Naive thymus-derived CD4-positive, alpha-beta T cell (primary cell): ENCODE measurements around the gene MEGF11. TPM values are rescaled to one million over a fixed set of nuclear protein-coding genes. Genes with fewer than 3 reads are reported as not detected.

Source experiments
- ATAC-seq: fragments of 150-1000 bp; cut with Tn5 transposase; 2 replicates; pipeline ENCODE4 v1.10.0; 2021; ENCODE audit warnings: mild to moderate bottlenecking, moderate library complexity
- CTCF ChIA-PET: fragments of 350-600 bp; sonication (Branson Sonifier 250); formaldehyde crosslinking; loops from one replicate; lab custom pipeline; 2021; ENCODE audit warnings: antibody characterized with exemption; lab: Charles Lee
- POLR2A ChIA-PET: fragments of 350-600 bp; sonication (Branson Sonifier 250); formaldehyde crosslinking; loops from one replicate; lab custom pipeline; 2021; ENCODE audit warnings: antibody characterized with exemption, inconsistent platforms; lab: Charles Lee
- DNase-seq, 9 donors: peaks; one replicate each; pipeline versions ENCODE4 v3.0.0 to v3.0.0-alpha.2; 2020 to 2022; ENCODE audit warnings: mixed read lengths in 1 of 9
- H3K27ac ChIP-seq: one replicate; pipeline ENCODE4 v1.7.0; 2013; ENCODE audit warnings: mild to moderate bottlenecking, low read depth, low read length, moderate library complexity
- H3K27me3 ChIP-seq, 2 donors: one replicate each; pipeline ENCODE4 v1.7.0; 2013; ENCODE audit warnings: low read length in 2 of 2, mild to moderate bottlenecking in 2 of 2, moderate library complexity in 2 of 2; ENCODE audit not compliant: control insufficient read depth in 2 of 2, insufficient read depth in 2 of 2
- H3K36me3 ChIP-seq, 3 experiments: 1 replicate in 2 of 3; 2 replicates in 1 of 3; pipeline ENCODE4 v1.7.0; 2013; ENCODE audit warnings: low read length in 3 of 3, mild to moderate bottlenecking in 3 of 3, moderate library complexity in 1 of 3; ENCODE audit not compliant: insufficient read depth in 3 of 3, control insufficient read depth in 2 of 3
- H3K4me1 ChIP-seq, 2 donors: one replicate each; pipeline ENCODE4 v1.7.0; 2013; ENCODE audit warnings: low read length in 2 of 2, mild to moderate bottlenecking in 2 of 2, moderate library complexity in 1 of 2; ENCODE audit not compliant: control insufficient read depth in 2 of 2, insufficient read depth in 2 of 2
- H3K4me3 ChIP-seq: 2 replicates; pipeline ENCODE4 v1.7.0; 2013; ENCODE audit warnings: mild to moderate bottlenecking, low read length
- H3K9me3 ChIP-seq, 3 experiments: 1 replicate in 2 of 3; 2 replicates in 1 of 3; pipeline ENCODE4 v1.7.0; 2013; ENCODE audit warnings: low read length in 3 of 3; ENCODE audit not compliant: control insufficient read depth in 2 of 3
- H3K27ac Mint-ChIP-seq, 9 donors: one replicate each; pipeline ENCODE4 v1.8.0; 2020 to 2022; ENCODE audit warnings: mixed read lengths in 9 of 9, mild to moderate bottlenecking in 8 of 9, moderate library complexity in 5 of 9, inconsistent platforms in 2 of 9
- H3K27me3 Mint-ChIP-seq, 5 donors: one replicate each; pipeline ENCODE4 v1.8.0; 2021 to 2022; ENCODE audit warnings: mixed read lengths in 5 of 5, mild to moderate bottlenecking in 1 of 5
- H3K36me3 Mint-ChIP-seq, 5 donors: one replicate each; pipeline ENCODE4 v1.8.0; 2020 to 2022; ENCODE audit warnings: mixed read lengths in 5 of 5, mild to moderate bottlenecking in 3 of 5, inconsistent platforms in 1 of 5
- H3K4me1 Mint-ChIP-seq, 7 donors: one replicate each; pipeline ENCODE4 v1.8.0; 2020 to 2022; ENCODE audit warnings: mixed read lengths in 7 of 7, mild to moderate bottlenecking in 3 of 7, inconsistent platforms in 1 of 7
- H3K4me3 Mint-ChIP-seq, 10 donors: one replicate each; pipeline ENCODE4 v1.8.0; 2020 to 2022; ENCODE audit warnings: mild to moderate bottlenecking in 10 of 10, mixed read lengths in 10 of 10, moderate library complexity in 6 of 10, inconsistent platforms in 2 of 10
- H3K9me3 Mint-ChIP-seq, 11 donors: one replicate each; pipeline ENCODE4 v1.8.0; 2020 to 2022; ENCODE audit warnings: mixed read lengths in 11 of 11, mild to moderate bottlenecking in 4 of 11, inconsistent platforms in 1 of 11, moderate library complexity in 1 of 11
- intact Hi-C, 2 donors: fragments of 100-400 bp; cut with micrococcal nuclease; formaldehyde crosslinking; loops; one replicate each; pipeline ENCODE4 v1.15.1; 2023
- polyA plus RNA-seq, 2 donors: library from polyadenylated mRNA; unstranded; fragments of 300-500 nt; fragmentation: Illumina TruSeq; gene quantifications; one replicate each; pipeline ENCODE4 v1.2.3, GENCODE V29; 2021
- total RNA-seq, 6 experiments: library from RNA in 5 of 6; stranded (reverse) in 5 of 6; gene quantifications; 1 replicate in 5 of 6; 2 replicates in 1 of 6; pipeline ENCODE4 v1.2.3 and lab custom pipeline; 2021 to 2026

MEGF11 gene
- total and polyA plus RNA-seq, 7 experiments from 2014 or later, result 0.45 TPM; not detected in 6

- intact Hi-C loops, result no loop called here
- peaks cover 0 to 6% of the 10 kb centered on the region in 2 donors for H3K27me3 ChIP-seq
- peaks cover 0 to 4% (median 0%) of the 10 kb centered on the region in 5 donors for H3K36me3 Mint-ChIP-seq
- ChIA-PET POLR2A (no interaction called here), CTCF (no interaction called here)
- no peak for DNase-seq
- no peak overlapping the region for H3K4me3 Mint-ChIP-seq
- no peak for ATAC-seq
- H3K36me3 ChIP-seq, result no peaks in the 10 kb centered on the region
- H3K4me3 ChIP-seq, result no peak overlapping the region
- no peaks in the 10 kb centered on the region for H3K4me1 ChIP-seq
- no peak overlapping the region for H3K27ac ChIP-seq
- H3K9me3 ChIP-seq, result no peaks in the 10 kb centered on the region
- H3K9me3 Mint-ChIP-seq, result peaks cover 0 to 10% (median 0%) of the 10 kb centered on the region in 11 donors
- peaks cover 37 to 59% (median 40%) of the 10 kb centered on the region in 5 donors for H3K27me3 Mint-ChIP-seq
- H3K4me1 Mint-ChIP-seq, result no peaks in the 10 kb centered on the region
- no peak overlapping the region for H3K27ac Mint-ChIP-seq
Observed at GRCh38 chr15:66038387-66039116, 215.0 kb downstream of the MEGF11 start.

DNA sequence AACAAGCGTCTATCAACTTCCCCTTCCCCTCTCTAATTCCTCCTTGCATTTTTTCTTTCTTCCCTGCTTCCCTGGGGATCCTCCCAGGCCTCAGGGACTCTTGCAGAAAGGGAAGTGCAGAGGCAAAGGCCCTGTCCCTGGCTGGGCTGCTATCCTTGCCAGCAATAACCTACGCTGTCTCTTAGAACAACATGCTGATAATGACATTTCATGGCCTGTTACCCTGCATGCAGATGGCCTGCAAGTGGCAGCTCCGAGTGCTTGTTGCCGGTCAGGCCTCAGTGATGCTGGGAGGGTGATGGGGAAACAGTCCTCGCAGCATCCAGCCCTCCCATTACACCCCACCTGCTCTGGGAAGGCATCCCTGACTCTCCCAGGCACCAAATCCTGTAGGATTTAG is 216.7 kb downstream of the MEGF11 start:
- Histone ChIP-seq H3K4me1 (no peaks in the 10 kb centered on the region), H3K9me3 (peaks cover 0 to 5% (median 0%) of the 10 kb centered on the region in 3 experiments), H3K27ac (no peak overlapping the region), H3K4me3 (no peak overlapping the region), H3K36me3 (no peaks in the 10 kb centered on the region), H3K27me3 (peaks cover 0 to 6% of the 10 kb centered on the region in 2 donors)
- Mint-ChIP-seq H3K36me3 (peaks cover 0 to 5% (median 4%) of the 10 kb centered on the region in 5 donors), H3K4me1 (no peaks in the 10 kb centered on the region), H3K4me3 (no peak overlapping the region), H3K9me3 (peaks cover 1 to 24% (median 5%) of the 10 kb centered on the region in 11 donors), H3K27ac (no peak overlapping the region), H3K27me3 (peaks cover 37 to 57% (median 43%) of the 10 kb centered on the region in 5 donors)
- intact Hi-C loops, result no loop called here
- DNase-seq (no peak), ATAC-seq (no peak)
- ChIA-PET POLR2A (no interaction called here), CTCF (no interaction called here)

DNA sequence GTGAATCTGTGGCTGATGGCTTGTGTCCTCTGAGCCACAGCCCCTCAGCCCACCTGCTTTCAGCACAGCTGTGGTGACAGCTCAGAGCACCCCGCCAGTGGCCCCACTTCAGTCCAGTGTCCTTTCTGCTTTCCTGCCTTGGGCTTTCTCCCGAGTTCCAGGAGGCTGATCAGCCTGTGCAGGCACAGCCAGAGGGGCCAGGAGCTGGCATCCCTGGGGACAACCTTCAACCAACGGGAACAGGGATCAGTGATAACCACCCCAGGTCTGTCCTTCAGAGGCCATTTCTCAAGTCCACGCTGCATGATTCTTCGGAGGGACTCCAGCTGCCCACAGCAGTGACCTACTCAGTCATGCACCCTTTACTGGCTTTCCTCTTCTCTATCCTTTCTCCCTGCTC is 217.6 kb downstream of the MEGF11 start:
- ChIA-PET CTCF (no interaction called here), POLR2A (no interaction called here)
- Histone ChIP-seq H3K36me3 (no peaks in the 10 kb centered on the region), H3K27me3 (peaks cover 0 to 6% of the 10 kb centered on the region in 2 donors), H3K27ac (no peak overlapping the region), H3K9me3 (peaks cover 0 to 9% (median 0%) of the 10 kb centered on the region in 3 experiments), H3K4me3 (no peak overlapping the region), H3K4me1 (no peaks in the 10 kb centered on the region)
- H3K27me3 Mint-ChIP-seq, result peaks cover 37 to 57% (median 43%) of the 10 kb centered on the region in 5 donors
- H3K4me1 Mint-ChIP-seq, result no peaks in the 10 kb centered on the region
- intact Hi-C loops, result no loop called here
- H3K9me3 Mint-ChIP-seq, result peaks cover 4 to 33% (median 8%) of the 10 kb centered on the region in 11 donors
- peaks cover 0 to 11% (median 4%) of the 10 kb centered on the region in 5 donors for H3K36me3 Mint-ChIP-seq
- no peak for ATAC-seq
- no peak overlapping the region for H3K4me3 Mint-ChIP-seq
- H3K27ac Mint-ChIP-seq, result no peak overlapping the region
- no peak for DNase-seq

GRCh38 chr15:66033143-66033542 is 220.4 kb downstream of the MEGF11 start:
- no peak for ATAC-seq
- H3K36me3 Mint-ChIP-seq, result peaks cover 0 to 11% (median 4%) of the 10 kb centered on the region in 5 donors
- peaks cover 4 to 34% (median 8%) of the 10 kb centered on the region in 11 donors for H3K9me3 Mint-ChIP-seq

GRCh38 chr15:66032006-66032405 is 221.5 kb downstream of the MEGF11 start:
- no peak overlapping the region for H3K4me3 ChIP-seq
- no peak overlapping the region for H3K27ac Mint-ChIP-seq
- peaks cover 14 to 41% (median 27%) of the 10 kb centered on the region in 5 donors for H3K27me3 Mint-ChIP-seq
- H3K36me3 Mint-ChIP-seq, result peaks cover 0 to 11% (median 4%) of the 10 kb centered on the region in 5 donors
- intact Hi-C loops, result no loop called here
- ATAC-seq, result no peak
- no peaks in the 10 kb centered on the region for H3K4me1 ChIP-seq
- no peak overlapping the region for H3K4me3 Mint-ChIP-seq
- no peak for DNase-seq
- ChIA-PET POLR2A (no interaction called here), CTCF (no interaction called here)
- H3K9me3 ChIP-seq, result peaks cover 0 to 9% (median 0%) of the 10 kb centered on the region in 3 experiments
- H3K36me3 ChIP-seq, result no peaks in the 10 kb centered on the region
- H3K9me3 Mint-ChIP-seq, result peaks cover 4 to 34% (median 8%) of the 10 kb centered on the region in 11 donors
- H3K4me1 Mint-ChIP-seq, result no peaks in the 10 kb centered on the region
- no peaks in the 10 kb centered on the region for H3K27me3 ChIP-seq
- H3K27ac ChIP-seq, result no peak overlapping the region

More at GRCh38 chr15:66033143-66033542, 220.4 kb downstream of the MEGF11 start:
- Histone ChIP-seq H3K27ac (no peak overlapping the region), H3K27me3 (peaks cover 0 to 6% of the 10 kb centered on the region in 2 donors), H3K4me3 (no peak overlapping the region), H3K36me3 (no peaks in the 10 kb centered on the region), H3K4me1 (no peaks in the 10 kb centered on the region), H3K9me3 (peaks cover 0 to 9% (median 0%) of the 10 kb centered on the region in 3 experiments)
- DNase-seq, result no peak
- Mint-ChIP-seq H3K4me3 (no peak overlapping the region), H3K4me1 (no peaks in the 10 kb centered on the region), H3K27me3 (peaks cover 19 to 48% (median 35%) of the 10 kb centered on the region in 5 donors), H3K27ac (no peak overlapping the region)
- ChIA-PET POLR2A (no interaction called here), CTCF (no interaction called here)
- intact Hi-C loops, result no loop called here

DNA sequence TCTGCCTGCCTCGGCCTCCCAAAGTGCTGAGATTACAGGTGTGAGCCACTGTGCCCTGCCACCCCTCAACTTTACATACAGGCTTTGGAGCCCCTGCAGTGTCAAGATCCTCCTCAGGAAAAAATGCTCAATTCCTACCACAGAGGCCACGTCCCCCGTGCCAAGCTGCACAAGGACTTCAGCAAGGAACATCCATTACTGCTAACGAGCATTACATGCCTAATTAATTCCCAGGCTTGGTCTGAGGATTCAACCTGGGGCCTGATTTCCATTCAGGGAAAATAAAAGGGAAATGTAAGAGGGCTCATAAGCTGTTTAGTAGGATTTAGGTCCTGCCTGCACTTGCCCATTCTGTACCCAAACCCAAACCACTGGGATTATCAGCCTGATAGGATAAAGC is 222.9 kb downstream of the MEGF11 start:
- Histone ChIP-seq H3K27me3 (no peaks in the 10 kb centered on the region), H3K4me1 (no peaks in the 10 kb centered on the region), H3K9me3 (peaks cover 0 to 9% (median 0%) of the 10 kb centered on the region in 3 experiments), H3K27ac (no peak overlapping the region), H3K36me3 (no peaks in the 10 kb centered on the region), H3K4me3 (no peak overlapping the region)
- ChIA-PET POLR2A (no interaction called here), CTCF (no interaction called here)
- ATAC-seq, result no peak
- Mint-ChIP-seq H3K4me3 (no peak overlapping the region), H3K4me1 (no peaks in the 10 kb centered on the region), H3K27me3 (peaks cover 6 to 34% (median 17%) of the 10 kb centered on the region in 5 donors), H3K36me3 (peaks cover 0 to 11% (median 4%) of the 10 kb centered on the region in 5 donors), H3K27ac (no peak overlapping the region), H3K9me3 (peaks cover 4 to 34% (median 8%) of the 10 kb centered on the region in 11 donors)
- no peak for DNase-seq
- intact Hi-C loops, result no loop called here
